HCT116 (cell line): ENCODE measurements around the gene RRAD. TPM values are rescaled to one million over a fixed set of nuclear protein-coding genes. Genes with fewer than 3 reads are reported as not detected.

Source experiments
- ATAC-seq: fragments of 200-7000 bp; cut with Tn5 transposase; 2 replicates; pipeline ENCODE4 v1.9.1; 2020; ENCODE audit warnings: mild to moderate bottlenecking, moderate library complexity
- BruUV-seq: library from RNA; stranded (reverse); fragments of 400-500 nt; replicated peaks from 2 replicates; lab custom pipeline; 2021; lab: Mats Ljungman, UMichigan
- CTCF ChIA-PET: fragments of 300-600 bp; sonication (Branson Sonifier 250); formaldehyde crosslinking; loops from one replicate; lab custom pipeline; 2021; ENCODE audit warnings: antibody characterized with exemption; lab: Charles Lee
- POLR2A ChIA-PET: fragments of 300-600, 350-600 bp; sonication (Branson Sonifier 250); formaldehyde crosslinking; loops from one replicate; lab custom pipeline; 2021; ENCODE audit warnings: antibody characterized with exemption; lab: Charles Lee
- RAD21 ChIA-PET, 2 experiments: fragments of 300-600 bp; sonication (Branson Sonifier 250); formaldehyde crosslinking; loops; one replicate each; lab custom pipeline; 2023; ENCODE audit warnings: low total read pairs in 2 of 2; ENCODE audit not compliant: uncharacterized antibody in 2 of 2, unreplicated experiment in 2 of 2, low non-redundant PET in 1 of 2; lab: Charles Lee
- DNase-seq: peaks from one replicate; pipeline ENCODE4 v3.0.0-alpha.2; 2010; ENCODE audit warnings: low read depth, low spot score
- H2AFZ ChIP-seq: fragments of 200-600 bp; shearing (Covaris generic), sonication (generic); 2 replicates; pipeline ENCODE4 v1.6.1; 2017; ENCODE audit warnings: low read depth, mixed run types, mixed read lengths, antibody characterized with exemption, low read length; ENCODE audit not compliant: poor library complexity, severe bottlenecking
- H3K27ac ChIP-seq: 2 replicates; pipeline ENCODE4 v1.5.1; 2012; ENCODE audit warnings: low read depth, low read length
- H3K27me3 ChIP-seq: fragments of 200-600 bp; sonication (generic); 2 replicates; pipeline ENCODE4 v1.6.1; 2016; ENCODE audit warnings: mixed run types, low read length, mixed read lengths; ENCODE audit not compliant: insufficient read depth
- H3K36me3 ChIP-seq, 2 experiments: fragments of 200-500 bp in 1 of 2; fragments of 200-600 bp in 1 of 2; sonication (Bioruptor generic) in 1 of 2; sonication (generic) in 1 of 2; 2 replicates each; pipeline versions ENCODE4 v1.5.1 to v1.6.1; 2014 to 2016; ENCODE audit warnings: low read length in 2 of 2, inconsistent platforms in 1 of 2, mixed read lengths in 1 of 2, mixed run types in 1 of 2; ENCODE audit not compliant: insufficient read depth in 2 of 2, control insufficient read depth in 1 of 2
- H3K4me1 ChIP-seq, 2 experiments: fragments of 200-600 bp in 1 of 2; sonication (generic) in 1 of 2; 2 replicates each; pipeline versions ENCODE4 v1.5.1 to v1.6.1; 2012 to 2017; ENCODE audit warnings: low read length in 2 of 2, inconsistent platforms in 1 of 2, mild to moderate bottlenecking in 1 of 2, mixed read lengths in 1 of 2, mixed run types in 1 of 2, moderate library complexity in 1 of 2; ENCODE audit not compliant: insufficient read depth in 2 of 2, control insufficient read depth in 1 of 2
- H3K4me2 ChIP-seq: fragments of 200-600 bp; sonication (generic); 2 replicates; pipeline ENCODE4 v1.6.1; 2017; ENCODE audit warnings: mixed run types, low read length, mixed read lengths
- H3K4me3 ChIP-seq, 2 experiments: fragments of 200-600 bp in 1 of 2; sonication (generic) in 1 of 2; replicated peaks in 1 of 2; 2 replicates each; pipeline ENCODE4 v1.5.1; 2011 to 2016; ENCODE audit warnings: low read length in 2 of 2, control low read depth in 1 of 2, low read depth in 1 of 2, mild to moderate bottlenecking in 1 of 2, mixed read lengths in 1 of 2, mixed run types in 1 of 2
- H3K79me2 ChIP-seq: fragments of 200-600 bp; sonication (generic); 2 replicates; pipeline ENCODE4 v1.6.1; 2017; ENCODE audit warnings: mild to moderate bottlenecking, mixed run types, low read length, moderate library complexity, mixed read lengths; ENCODE audit not compliant: insufficient read depth
- H3K9ac ChIP-seq: fragments of 200-600 bp; sonication (generic); 2 replicates; pipeline ENCODE4 v1.6.1; 2016; ENCODE audit warnings: low read length, mixed read lengths
- H3K9me2 ChIP-seq: fragments of 200-600 bp; sonication (generic), shearing (Covaris generic); 2 replicates; pipeline ENCODE4 v1.6.1; 2017; ENCODE audit warnings: mixed run types, mild to moderate bottlenecking, moderate library complexity; ENCODE audit not compliant: insufficient read depth
- H3K9me3 ChIP-seq, 2 experiments: fragments of 200-500 bp in 1 of 2; fragments of 200-600 bp in 1 of 2; sonication (Bioruptor generic) in 1 of 2; sonication (generic) in 1 of 2; 2 replicates each; pipeline ENCODE4 v1.6.1; 2014 to 2017; ENCODE audit warnings: low read length in 2 of 2, mixed read lengths in 2 of 2, inconsistent platforms in 1 of 2, low read depth in 1 of 2, mild to moderate bottlenecking in 1 of 2, mixed run types in 1 of 2, moderate library complexity in 1 of 2; ENCODE audit not compliant: control insufficient read depth in 1 of 2, insufficient read depth in 1 of 2
- H4K20me1 ChIP-seq: fragments of 200-600 bp; sonication (generic), shearing (Covaris generic); 2 replicates; pipeline ENCODE4 v1.6.1; 2017; ENCODE audit warnings: mixed run types, mild to moderate bottlenecking, moderate library complexity; ENCODE audit not compliant: insufficient read depth
- CEBPB ChIP-seq: IDR thresholded peaks from 2 replicates; pipeline ENCODE4 v1.6.1; 2012; ENCODE audit warnings: low read depth
- EGR1 ChIP-seq: IDR thresholded peaks from 2 replicates; pipeline ENCODE4 v1.6.1; 2012; ENCODE audit warnings: low read depth
- EZH2 ChIP-seq: fragments of 200-600 bp; sonication (generic); IDR thresholded peaks from 2 replicates; pipeline ENCODE4 v1.6.1; 2017; ENCODE audit warnings: antibody characterized with exemption, mixed run types
- FOSL1 ChIP-seq: IDR thresholded peaks from 2 replicates; pipeline ENCODE4 v1.6.1; 2012; ENCODE audit warnings: low read depth
- POLR2AphosphoS5 ChIP-seq: IDR thresholded peaks from 2 replicates; pipeline ENCODE4 v1.6.1; 2011; ENCODE audit warnings: mild to moderate bottlenecking, low read depth, low read length, moderate library complexity
- RAD21 ChIP-seq: IDR thresholded peaks from 2 replicates; pipeline ENCODE4 v1.6.1; 2012; ENCODE audit warnings: low read depth, mild to moderate bottlenecking
- SIN3A ChIP-seq: IDR thresholded peaks from 2 replicates; pipeline ENCODE4 v1.6.1; 2012; ENCODE audit warnings: low read depth
- SP1 ChIP-seq: IDR thresholded peaks from 2 replicates; pipeline ENCODE4 v1.6.1; 2012; ENCODE audit warnings: low read depth
- SRF ChIP-seq: IDR thresholded peaks from 2 replicates; pipeline ENCODE4 v1.6.1; 2012; ENCODE audit warnings: low read depth
- TCF7L2 ChIP-seq: IDR thresholded peaks from 2 replicates; pipeline ENCODE4 v1.7.0; 2011; ENCODE audit warnings: borderline replicate concordance, inconsistent platforms; ENCODE audit not compliant: insufficient read depth, insufficient read length; ENCODE audit errors: extremely low read depth
- ZFX ChIP-seq: fragments of 450-650 bp; IDR thresholded peaks from 2 replicates; pipeline ENCODE4 v1.6.1; 2017
- intact Hi-C: fragments of 100-400 bp; cut with micrococcal nuclease; formaldehyde crosslinking; loops from 2 replicates; pipeline ENCODE4 v1.10.0; 2022
- total RNA-seq: library from RNA; stranded (reverse); gene quantifications from one replicate; pipeline ENCODE4 v1.2.1, GENCODE V29; 2021; ENCODE audit not compliant: unreplicated experiment

The RRAD gene
- total RNA-seq, 1 experiment from 2014 or later = 2.2 TPM

- intact Hi-C loops = no loop called here
- no peak overlapping the region for H3K9ac ChIP-seq
- TF ChIP-seq FOSL1 = no peak
- no peak for TF ChIP-seq SP1
- no peak for TF ChIP-seq POLR2AphosphoS5
- TF ChIP-seq TCF7L2 = no peak
- TF ChIP-seq EGR1 = no peak
- TF ChIP-seq ZFX = no peak
- TF ChIP-seq CEBPB = no peak
- no peak overlapping the region for H3K4me2 ChIP-seq
- BruUV-seq = no TSS peak
- H3K36me3 ChIP-seq = no peaks in the 10 kb centered on the region
- no peaks in the 10 kb centered on the region for H3K79me2 ChIP-seq
- no peak overlapping the region for H3K27ac ChIP-seq
- ATAC-seq = no peak
- no peak for DNase-seq
- H3K4me3 ChIP-seq = no peak overlapping the region
- H3K9me3 ChIP-seq = no peaks in the 10 kb centered on the region
- peaks cover 10 to 25% of the 10 kb centered on the region in 2 experiments for H3K4me1 ChIP-seq
- no peaks in the 10 kb centered on the region for H3K27me3 ChIP-seq
- POLR2A ChIA-PET = no interaction called here
- H2AFZ ChIP-seq = no peak overlapping the region
- no peaks in the 10 kb centered on the region for H4K20me1 ChIP-seq
- CTCF ChIA-PET = no interaction called here
- RAD21 ChIA-PET = no interaction called here
- H3K9me2 ChIP-seq = no peaks in the 10 kb centered on the region
Measured at GRCh38 chr16:66908116-66908515, 17.2 kb downstream of the RRAD start.

GRCh38 chr16:66906916-66907836 lies 18.2 kb downstream of the RRAD start:
- BruUV-seq = no TSS peak
- no peaks in the 10 kb centered on the region for H3K9me2 ChIP-seq
- DNase-seq = no peak
- intact Hi-C loops = no loop called here
- H3K27ac ChIP-seq = no peak overlapping the region
- ChIA-PET RAD21 (no interaction called here), POLR2A (no interaction called here), CTCF (no interaction called here)
- no peak overlapping the region for H2AFZ ChIP-seq
- no peak overlapping the region for H3K4me2 ChIP-seq
- no peaks in the 10 kb centered on the region for H3K9me3 ChIP-seq
- no peak overlapping the region for H3K9ac ChIP-seq
- H3K4me1 ChIP-seq = peaks cover 10 to 25% of the 10 kb centered on the region in 2 experiments
- no peaks in the 10 kb centered on the region for H3K27me3 ChIP-seq
- H3K4me3 ChIP-seq = no peak overlapping the region
- no peak for ATAC-seq
- no peaks in the 10 kb centered on the region for H3K79me2 ChIP-seq
- no peaks in the 10 kb centered on the region for H4K20me1 ChIP-seq
- TF ChIP-seq EZH2 (no peak), SRF (no peak), RAD21 (no peak), FOSL1 (no peak), SIN3A (no peak), ZFX (no peak)
- H3K36me3 ChIP-seq = no peaks in the 10 kb centered on the region
